Heart left ventricle (tissue), 13 donors: ENCODE measurements around the gene DEFB108B.
"Not testable (repeated sequence)": the region's sequence is repeated elsewhere in the genome, so short reads cannot be mapped to it uniquely, and the experiment has no call there.

Source experiments
- CTCF ChIP-seq, 12 donors: fragments of 200-600 bp; sonication (generic) in 4 of 12; IDR thresholded peaks; one replicate each; pipeline versions ENCODE4 v1.5.0 to v1.8.0; 2018 to 2022; ENCODE audit warnings: antibody characterized with exemption in 12 of 12, mild to moderate bottlenecking in 5 of 12
- POLR2A ChIP-seq, 2 donors: fragments of 450-650 bp; IDR thresholded peaks; one replicate each; pipeline ENCODE4 v1.6.1; 2017; ENCODE audit warnings: antibody characterized with exemption in 2 of 2, mild to moderate bottlenecking in 2 of 2, moderate library complexity in 2 of 2
- donor health status: ischemic (EF 13 %, LVEDD 7.1; RV severe dilation, severe dysfunction).
- donor health status: DM: no; HTN: yes; CAD: no.
- donor health status: DM: no; HTN: no; CAD: no.
- donor health status: ischemic (EF 25% LVEDD 6.9; RV normal size, moderate dysfunction).
- donor health status: ischemic (EF 25% LVEDD 5.7; RV mildly dilated, moderate dysfunction).
- donor health status: ischemic (EF 35%, LVEDD 5.7; RV mildly dilated, moderate dysfunction).
- donor health status: nonischemic (EF 11% LVEDD 7.7; RV severe dilation, severe dysfunction).
- donor health status: DM: yes; HTN: yes; CAD: no.
- donor health status: PGD.
- donor health status: ischemic (EF 29% LVEDD 5.4; RV normal size, mild dysfunction).
- donor health status: nonischemic (EF 23%, LVEDD 6.1; RV moderate dilation, normal function).

DNA sequence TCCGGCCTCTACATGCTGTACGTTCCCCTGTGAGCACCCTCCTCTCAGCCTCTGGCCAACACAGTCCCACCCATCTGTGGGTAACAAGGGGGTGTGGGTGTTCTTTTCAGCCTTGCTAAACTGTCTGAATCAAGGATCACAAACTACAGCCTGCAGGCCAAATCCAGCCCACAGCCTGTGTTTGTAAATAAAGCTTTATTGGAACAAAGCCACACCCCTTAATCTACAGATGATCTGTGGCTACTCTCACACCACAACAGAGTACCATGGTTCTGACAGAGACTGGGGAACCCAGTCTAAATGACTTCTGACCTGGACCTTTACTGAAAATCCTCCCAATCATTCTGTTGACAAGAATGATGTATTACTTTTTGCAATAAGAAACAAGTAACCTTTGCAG lies 32.0 kb upstream of the DEFB108B start:
- not testable (repeated sequence) for TF ChIP-seq CTCF, POLR2A (IDR thresholded peaks at IDR 0.05)
